T-helper 1 cell treated with Interleukin-12 subunit alpha and Interleukin-12 subunit beta and Interleukin-4 antibody, amounts not matched to agents 30 μg/mL and 1 μg/mL, for 36 hours (primary cell): Measurements from ENCODE around the gene ZNF728.
"Not testable (repeated sequence)": the region's sequence is repeated elsewhere in the genome, so short reads cannot be mapped to it uniquely, and the experiment has no call there.

Source experiments
- H3K27ac Mint-ChIP-seq: one replicate; pipeline ENCODE4 v1.8.0; 2021; ENCODE audit warnings: mild to moderate bottlenecking, mixed read lengths
- H3K27me3 Mint-ChIP-seq: one replicate; pipeline ENCODE4 v1.8.0; 2021; ENCODE audit warnings: low read depth, mixed read lengths
- H3K36me3 Mint-ChIP-seq: one replicate; pipeline ENCODE4 v1.8.0; 2021; ENCODE audit warnings: low read depth, mixed read lengths
- H3K4me1 Mint-ChIP-seq: one replicate; pipeline ENCODE4 v1.8.0; 2021; ENCODE audit warnings: low read depth, mixed read lengths
- H3K4me3 Mint-ChIP-seq: one replicate; pipeline ENCODE4 v1.8.0; 2021; ENCODE audit warnings: mild to moderate bottlenecking, moderate library complexity, mixed read lengths
- H3K9me3 Mint-ChIP-seq: one replicate; pipeline ENCODE4 v1.8.0; 2021; ENCODE audit warnings: mixed read lengths

Gene ZNF728

GRCh38 chr19:23002690-23003422 lies at the start of gene ZNF728:
Gene ZNF728 (minus strand): TSS chr19:23003176. CDS start chr19:23003030, 146 bp downstream.
- peaks cover 64% of the 10 kb centered on the region for H3K9me3 Mint-ChIP-seq
- H3K27ac Mint-ChIP-seq: no peak within 1 kb of the TSS
- no peaks in the 10 kb centered on the region for H3K36me3 Mint-ChIP-seq
- H3K4me1 Mint-ChIP-seq: no peaks in the 10 kb centered on the region
- no peaks in the 10 kb centered on the region for H3K27me3 Mint-ChIP-seq
- no peak within 1 kb of the TSS for H3K4me3 Mint-ChIP-seq

- Mint-ChIP-seq H3K27ac (no peak overlapping the region), H3K9me3 (peaks cover 77% of the 10 kb centered on the region), H3K4me3 (no peak overlapping the region), H3K4me1 (no peaks in the 10 kb centered on the region), H3K27me3 (no peaks in the 10 kb centered on the region), H3K36me3 (peaks cover 3% of the 10 kb centered on the region)
Observed at GRCh38 chr19:23052349-23052748, 49.4 kb upstream of the ZNF728 start.

DNA sequence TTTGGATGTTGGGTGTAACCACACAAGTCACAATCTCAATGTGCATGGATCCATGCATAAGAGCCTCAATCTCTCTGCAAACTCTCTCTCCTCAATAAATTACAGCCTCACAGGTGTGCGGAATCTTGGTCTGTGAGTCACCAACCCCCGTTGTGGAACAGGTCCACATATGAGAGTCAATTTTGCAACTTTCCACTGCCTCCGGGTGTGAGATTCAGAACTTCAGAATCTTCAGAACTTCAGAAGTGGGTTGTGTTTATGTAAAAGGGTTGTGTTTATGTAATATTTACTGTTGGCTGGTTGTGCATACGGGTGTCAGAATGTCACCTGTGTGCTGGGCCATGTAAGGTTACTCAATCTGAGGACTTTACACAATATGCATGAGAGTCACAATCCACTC lies 46.3 kb upstream of the ZNF728 start:
- no peaks in the 10 kb centered on the region for H3K4me1 Mint-ChIP-seq
- H3K9me3 Mint-ChIP-seq: peaks cover 67% of the 10 kb centered on the region
- H3K27ac Mint-ChIP-seq: no peak overlapping the region
- H3K4me3 Mint-ChIP-seq: no peak overlapping the region
- peaks cover 3% of the 10 kb centered on the region for H3K36me3 Mint-ChIP-seq
- H3K27me3 Mint-ChIP-seq: no peaks in the 10 kb centered on the region

GRCh38 chr19:23046743-23047142 lies 43.8 kb upstream of the ZNF728 start:
- no peaks in the 10 kb centered on the region for H3K27me3 Mint-ChIP-seq
- no peak overlapping the region for H3K4me3 Mint-ChIP-seq
- H3K4me1 Mint-ChIP-seq: no peaks in the 10 kb centered on the region
- H3K9me3 Mint-ChIP-seq: peaks cover 68% of the 10 kb centered on the region
- peaks cover 3% of the 10 kb centered on the region for H3K36me3 Mint-ChIP-seq
- no peak overlapping the region for H3K27ac Mint-ChIP-seq

DNA sequence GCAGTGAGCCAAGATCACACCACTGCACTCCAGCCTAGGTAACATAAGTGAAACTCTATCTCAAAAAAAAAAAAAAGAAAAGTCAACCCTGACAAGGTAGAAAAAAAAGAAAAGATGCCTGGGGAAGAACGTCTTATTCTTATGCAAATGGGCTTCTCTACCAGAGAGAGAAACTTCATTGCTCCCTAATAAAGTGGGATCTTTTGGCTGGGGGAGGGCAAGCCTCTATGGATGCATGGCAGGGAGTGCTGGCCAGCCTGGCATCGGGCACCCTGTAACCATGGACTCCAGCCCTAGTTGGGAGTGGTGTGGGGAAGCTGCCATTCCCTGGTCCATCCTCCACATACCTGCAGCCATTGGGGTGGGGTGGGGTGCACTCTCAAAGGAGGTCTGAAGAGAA lies 30.7 kb upstream of the ZNF728 start:
- H3K9me3 Mint-ChIP-seq: peaks cover 34% of the 10 kb centered on the region
- H3K4me3 Mint-ChIP-seq: no peak overlapping the region
- no peaks in the 10 kb centered on the region for H3K27me3 Mint-ChIP-seq
- no peak overlapping the region for H3K27ac Mint-ChIP-seq
- peaks cover 5% of the 10 kb centered on the region for H3K36me3 Mint-ChIP-seq
- H3K4me1 Mint-ChIP-seq: no peaks in the 10 kb centered on the region

DNA sequence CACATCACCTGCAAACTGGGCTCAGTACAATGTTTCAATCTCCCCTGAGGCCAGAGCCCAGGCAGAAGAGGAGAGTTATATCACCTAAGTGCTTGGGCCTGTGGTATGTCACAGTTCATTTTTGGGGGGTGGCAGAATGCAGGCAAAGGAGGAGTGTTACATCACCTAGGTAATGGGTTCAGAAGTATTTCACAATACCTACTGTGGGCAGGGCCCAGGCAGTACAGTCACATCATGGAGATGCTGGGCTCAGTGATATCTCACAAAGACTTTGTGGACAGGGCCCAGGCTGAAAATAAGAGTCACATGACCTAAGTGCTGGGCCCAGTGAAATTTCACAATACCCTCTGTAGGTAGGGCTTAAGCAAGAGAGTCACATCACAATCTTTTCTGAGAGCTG lies 12.7 kb upstream of the ZNF728 start:
- peaks cover 75% of the 10 kb centered on the region for H3K9me3 Mint-ChIP-seq
- H3K4me1 Mint-ChIP-seq: no peaks in the 10 kb centered on the region

GRCh38 chr19:22994957-22995356 lies 8.0 kb downstream of the ZNF728 start:
- peaks cover 71% of the 10 kb centered on the region for H3K9me3 Mint-ChIP-seq
- not testable (repeated sequence) for H3K4me3 Mint-ChIP-seq, H3K4me1 Mint-ChIP-seq, H3K27ac Mint-ChIP-seq, H3K27me3 Mint-ChIP-seq, H3K36me3 Mint-ChIP-seq

More for the DNA sequence above, 12.7 kb upstream of the ZNF728 start:
- Mint-ChIP-seq H3K27me3 (no peaks in the 10 kb centered on the region), H3K4me3 (no peak overlapping the region), H3K36me3 (no peaks in the 10 kb centered on the region), H3K27ac (no peak overlapping the region)

GRCh38 chr19:22976248-22976647 lies 26.7 kb downstream of the ZNF728 start:
- no peak overlapping the region for H3K27ac Mint-ChIP-seq
- no peak overlapping the region for H3K4me3 Mint-ChIP-seq
- H3K36me3 Mint-ChIP-seq: peaks cover 3% of the 10 kb centered on the region
- no peaks in the 10 kb centered on the region for H3K27me3 Mint-ChIP-seq
- H3K9me3 Mint-ChIP-seq: peaks cover 59% of the 10 kb centered on the region
- H3K4me1 Mint-ChIP-seq: no peaks in the 10 kb centered on the region

- H3K36me3 Mint-ChIP-seq, H3K27me3 Mint-ChIP-seq, H3K27ac Mint-ChIP-seq, H3K4me1 Mint-ChIP-seq, H3K4me3 Mint-ChIP-seq: not testable (repeated sequence)
- peaks cover 56% of the 10 kb centered on the region for H3K9me3 Mint-ChIP-seq
Observed at GRCh38 chr19:22975546-22976136, 27.3 kb downstream of the ZNF728 start.

DNA sequence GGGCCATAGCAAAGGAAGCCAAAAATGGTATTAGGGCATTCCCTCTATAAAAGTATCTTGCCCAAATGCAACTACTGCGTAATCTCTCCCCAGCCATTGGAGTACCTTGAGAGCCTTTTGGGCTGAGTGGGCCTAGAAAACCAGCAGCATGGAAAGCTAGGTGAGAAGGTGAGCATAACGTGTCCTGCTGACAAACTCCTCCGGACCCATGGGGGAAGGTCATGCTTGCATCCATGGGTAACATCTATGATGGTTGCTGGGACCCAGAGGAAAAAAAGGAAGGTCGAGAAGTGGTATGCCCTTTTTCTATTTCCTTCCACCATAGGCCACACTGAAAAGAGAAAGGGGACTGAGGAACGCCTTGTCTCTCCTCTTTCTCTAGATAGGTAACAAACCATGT lies 57.4 kb downstream of the ZNF728 start:
- H3K27me3 Mint-ChIP-seq: no peaks in the 10 kb centered on the region
- no peak overlapping the region for H3K27ac Mint-ChIP-seq

DNA sequence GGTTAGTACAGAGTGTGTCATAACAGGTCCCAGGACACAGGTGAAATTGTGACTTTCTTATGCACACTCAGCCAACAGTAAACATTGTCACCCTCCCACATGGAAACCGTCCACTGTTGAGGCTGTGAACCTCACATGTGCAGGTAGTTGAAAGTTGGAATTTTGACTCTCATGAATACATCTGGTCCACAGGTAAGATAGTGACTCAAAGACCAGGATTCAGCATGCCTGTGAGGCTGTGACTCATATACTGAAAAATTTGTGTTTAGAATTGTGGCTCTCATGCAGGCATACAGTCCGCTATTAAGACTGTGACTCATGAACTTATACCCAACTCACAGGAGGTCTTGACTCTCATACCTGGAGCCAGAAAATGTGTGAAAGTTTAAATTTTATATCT lies 67.8 kb downstream of the ZNF728 start:
- H3K4me3 Mint-ChIP-seq: no peak overlapping the region
- no peaks in the 10 kb centered on the region for H3K27me3 Mint-ChIP-seq
- H3K9me3 Mint-ChIP-seq: peaks cover 43% of the 10 kb centered on the region
- H3K4me1 Mint-ChIP-seq: no peaks in the 10 kb centered on the region
- H3K36me3 Mint-ChIP-seq: no peaks in the 10 kb centered on the region
- no peak overlapping the region for H3K27ac Mint-ChIP-seq

More for the DNA sequence above, 57.4 kb downstream of the ZNF728 start:
- no peaks in the 10 kb centered on the region for H3K4me1 Mint-ChIP-seq
- no peaks in the 10 kb centered on the region for H3K36me3 Mint-ChIP-seq
- no peak overlapping the region for H3K4me3 Mint-ChIP-seq
- peaks cover 42% of the 10 kb centered on the region for H3K9me3 Mint-ChIP-seq

DNA sequence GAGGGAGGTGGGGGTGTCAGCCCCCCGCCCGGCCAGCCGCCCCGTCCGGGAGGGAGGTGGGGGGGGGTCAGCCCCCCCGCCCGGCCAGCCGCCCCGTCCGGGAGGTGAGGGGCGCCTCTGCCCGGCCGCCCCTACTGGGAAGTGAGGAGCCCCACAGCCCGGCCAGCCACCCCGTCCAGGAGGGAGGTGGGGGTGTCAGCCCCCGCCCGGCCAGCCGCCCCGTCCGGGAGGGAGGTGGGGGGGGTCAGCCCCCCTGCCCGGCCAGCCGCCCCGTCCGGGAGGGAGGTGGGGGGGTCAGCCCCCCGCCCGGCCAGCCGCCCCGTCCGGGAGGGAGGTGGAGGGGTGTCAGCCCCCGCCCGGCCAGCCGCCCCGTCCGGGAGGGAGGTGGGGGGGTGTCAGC lies 75.4 kb downstream of the ZNF728 start:
- H3K9me3 Mint-ChIP-seq: peaks cover 39% of the 10 kb centered on the region
- not testable (repeated sequence) for H3K27ac Mint-ChIP-seq, H3K27me3 Mint-ChIP-seq

DNA sequence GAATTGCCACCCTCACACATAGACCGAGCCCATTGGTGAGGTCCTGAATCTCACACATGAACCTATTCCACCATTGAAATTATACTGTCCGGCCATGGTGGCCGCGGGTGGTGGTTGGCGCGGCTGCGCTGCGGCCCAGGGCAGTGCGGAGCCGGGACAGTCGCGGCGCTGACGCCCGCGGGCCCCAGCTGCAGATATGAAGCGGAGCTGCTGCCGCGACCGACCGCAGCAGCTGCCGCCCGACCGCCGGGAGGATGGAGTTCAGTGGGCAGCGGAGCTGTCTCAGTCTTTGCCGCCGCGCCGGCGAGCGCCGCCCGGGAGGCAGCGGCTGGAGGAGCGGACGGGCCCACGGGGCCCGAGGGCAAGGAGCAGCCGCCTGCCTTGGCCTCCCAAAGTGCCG lies 77.8 kb downstream of the ZNF728 start:
- H3K27me3 Mint-ChIP-seq, H3K4me1 Mint-ChIP-seq, H3K4me3 Mint-ChIP-seq, H3K36me3 Mint-ChIP-seq, H3K27ac Mint-ChIP-seq: not testable (repeated sequence)
- peaks cover 52% of the 10 kb centered on the region for H3K9me3 Mint-ChIP-seq

More for the DNA sequence above, 75.4 kb downstream of the ZNF728 start:
- not testable (repeated sequence) for H3K4me1 Mint-ChIP-seq, H3K36me3 Mint-ChIP-seq, H3K4me3 Mint-ChIP-seq
